T-helper 2 cell treated with Interferon-gamma antibody and Interleukin-4, amounts not matched to agents 100 ng/mL and 5 ng/mL, for 36 hours (primary cell): ENCODE measurements around the gene ADCY5. TPM values are rescaled to one million over a fixed set of nuclear protein-coding genes. Genes with fewer than 3 reads are reported as not detected.

Experiments
- intact Hi-C: fragments of 100-400 bp; cut with micrococcal nuclease; formaldehyde crosslinking; loops from one replicate; pipeline ENCODE4 v1.15.1; 2023
- total RNA-seq: library from RNA; stranded (reverse); gene quantifications from 2 replicates; pipeline ENCODE4 v1.2.3, GENCODE V29; 2022

The ADCY5 gene
- total RNA-seq, 1 donor from 2014 or later: not detected

- intact Hi-C loops: no loop called here
Observed at GRCh38 chr3:123388811-123389627, 59.9 kb downstream of the ADCY5 start.

DNA sequence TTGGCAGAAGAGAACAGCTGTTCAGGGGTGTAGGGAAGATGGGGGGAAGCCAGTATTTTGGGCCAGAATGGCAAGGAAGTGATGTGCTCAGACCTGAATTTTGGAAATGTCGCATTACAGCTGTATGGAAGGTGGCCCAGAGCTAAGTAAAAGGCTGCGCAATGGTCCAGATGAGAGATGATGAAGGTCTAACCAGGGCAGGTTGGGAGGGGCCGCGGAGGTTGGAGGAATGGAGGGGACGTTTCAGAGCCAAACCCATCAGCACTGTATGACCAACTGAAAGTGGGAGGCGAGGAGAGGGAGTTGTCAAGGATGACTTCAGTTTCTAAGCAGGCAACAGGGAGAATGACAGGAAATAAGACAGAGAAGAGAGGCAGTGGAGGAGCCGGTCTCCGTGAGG is 60.8 kb downstream of the ADCY5 start:
- intact Hi-C loops: no loop called here

- intact Hi-C loops: no loop called here
Observed at GRCh38 chr3:123387532-123387931, 61.4 kb downstream of the ADCY5 start.

DNA sequence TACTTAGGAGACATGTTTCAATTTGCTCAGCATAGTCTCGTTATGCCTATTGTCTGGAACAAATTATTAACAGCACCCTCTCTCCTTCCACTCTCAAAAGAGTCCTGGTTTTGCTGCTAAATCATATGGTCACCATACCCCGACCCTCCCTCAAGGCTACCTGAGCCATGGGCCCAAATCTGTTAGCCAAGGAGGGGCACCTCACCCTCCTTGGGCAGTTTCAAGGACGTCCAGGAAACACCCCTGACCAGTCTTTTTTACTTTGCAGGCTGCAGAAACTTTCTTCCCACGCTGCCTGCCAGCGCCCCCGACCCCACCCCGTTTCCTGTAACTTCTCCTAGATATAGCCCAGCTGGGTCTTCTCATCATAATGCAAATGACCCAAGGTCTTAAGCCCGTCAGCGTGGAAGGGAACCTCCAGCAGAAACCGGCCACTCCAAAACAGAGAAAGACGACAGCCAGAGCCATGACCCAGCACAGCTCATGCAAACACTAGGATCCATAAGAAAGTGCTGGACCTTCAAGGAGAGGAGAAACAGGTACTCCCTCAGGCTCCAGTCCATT is 62.3 kb downstream of the ADCY5 start:
- intact Hi-C loops: no loop called here

DNA sequence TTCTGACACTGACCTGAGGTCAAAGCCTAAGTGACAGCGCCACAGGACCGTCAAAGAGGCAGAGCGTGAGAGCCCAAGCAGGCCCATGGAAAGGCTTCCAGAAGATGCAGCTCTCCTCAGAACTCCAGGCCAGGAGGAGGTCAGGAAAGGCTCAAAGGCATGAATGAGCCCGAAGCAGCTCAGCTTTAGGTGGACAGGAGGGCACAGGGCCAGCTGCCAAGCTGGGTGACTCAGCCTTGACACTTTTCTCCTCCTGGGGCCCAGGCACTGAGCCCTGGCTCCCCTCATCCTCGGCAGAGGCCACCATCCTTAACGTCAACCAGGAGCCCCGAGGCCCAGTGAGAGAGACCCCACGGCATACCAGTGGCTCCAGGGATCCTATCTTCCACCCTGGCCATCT is 62.9 kb downstream of the ADCY5 start:
- intact Hi-C loops: no loop called here

DNA sequence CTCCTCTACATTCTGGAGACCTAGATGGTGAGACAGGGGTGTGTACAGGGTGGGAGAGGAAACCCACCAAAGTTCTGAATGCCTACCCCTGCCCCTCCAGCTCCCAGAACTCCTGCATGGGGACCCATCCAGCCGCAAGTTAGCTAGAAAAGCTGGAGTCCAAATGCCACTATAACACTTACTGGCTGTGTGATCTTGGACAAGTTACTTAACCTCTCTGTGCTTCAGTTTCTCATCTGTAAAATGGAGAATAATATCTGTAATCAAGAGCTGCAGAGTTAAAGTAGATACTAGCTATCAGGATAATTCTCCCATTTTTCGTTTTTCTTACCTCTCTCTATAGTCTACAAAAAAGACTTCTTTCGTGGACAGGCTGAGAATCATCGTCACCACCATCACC is 63.4 kb downstream of the ADCY5 start:
- intact Hi-C loops: no loop called here

DNA sequence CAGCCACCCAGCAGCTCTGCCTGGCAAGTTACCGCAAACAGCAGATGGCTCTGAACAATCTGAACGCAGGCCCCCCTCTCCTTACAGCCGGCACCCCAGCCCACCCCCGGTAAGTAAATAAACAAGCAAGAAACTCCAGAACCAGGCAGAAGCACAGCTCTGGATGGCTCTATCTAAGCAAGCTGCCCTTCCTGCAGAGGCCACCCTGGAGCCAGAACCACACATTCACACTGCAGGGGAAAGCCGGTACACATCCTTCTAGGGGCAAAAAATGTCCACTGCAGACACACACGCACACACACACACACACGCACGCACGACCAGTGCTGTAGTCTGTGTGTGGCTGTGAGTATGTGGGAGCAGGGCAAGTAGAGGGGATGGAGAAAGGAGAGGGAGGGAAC is 63.9 kb downstream of the ADCY5 start:
- intact Hi-C loops: no loop called here

DNA sequence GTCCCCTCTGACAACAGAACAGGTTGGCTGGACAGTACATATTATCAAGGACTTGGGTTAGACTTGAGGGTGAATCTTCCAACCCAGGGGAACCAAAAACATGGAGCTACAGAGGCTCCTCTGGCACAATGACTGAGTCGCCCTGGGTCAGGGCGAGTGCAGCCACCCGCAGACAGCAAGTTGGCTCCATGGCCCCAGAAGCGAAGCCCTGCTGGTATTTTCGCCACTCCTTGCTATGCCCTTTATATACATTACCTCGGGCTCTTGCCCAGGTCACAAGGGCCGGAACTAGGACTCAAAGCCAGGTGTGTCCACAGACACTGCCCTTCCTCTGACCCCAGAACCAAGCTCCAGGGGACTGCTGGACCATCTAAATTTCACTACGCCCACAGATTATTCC is 64.6 kb downstream of the ADCY5 start:
- intact Hi-C loops: no loop called here

DNA sequence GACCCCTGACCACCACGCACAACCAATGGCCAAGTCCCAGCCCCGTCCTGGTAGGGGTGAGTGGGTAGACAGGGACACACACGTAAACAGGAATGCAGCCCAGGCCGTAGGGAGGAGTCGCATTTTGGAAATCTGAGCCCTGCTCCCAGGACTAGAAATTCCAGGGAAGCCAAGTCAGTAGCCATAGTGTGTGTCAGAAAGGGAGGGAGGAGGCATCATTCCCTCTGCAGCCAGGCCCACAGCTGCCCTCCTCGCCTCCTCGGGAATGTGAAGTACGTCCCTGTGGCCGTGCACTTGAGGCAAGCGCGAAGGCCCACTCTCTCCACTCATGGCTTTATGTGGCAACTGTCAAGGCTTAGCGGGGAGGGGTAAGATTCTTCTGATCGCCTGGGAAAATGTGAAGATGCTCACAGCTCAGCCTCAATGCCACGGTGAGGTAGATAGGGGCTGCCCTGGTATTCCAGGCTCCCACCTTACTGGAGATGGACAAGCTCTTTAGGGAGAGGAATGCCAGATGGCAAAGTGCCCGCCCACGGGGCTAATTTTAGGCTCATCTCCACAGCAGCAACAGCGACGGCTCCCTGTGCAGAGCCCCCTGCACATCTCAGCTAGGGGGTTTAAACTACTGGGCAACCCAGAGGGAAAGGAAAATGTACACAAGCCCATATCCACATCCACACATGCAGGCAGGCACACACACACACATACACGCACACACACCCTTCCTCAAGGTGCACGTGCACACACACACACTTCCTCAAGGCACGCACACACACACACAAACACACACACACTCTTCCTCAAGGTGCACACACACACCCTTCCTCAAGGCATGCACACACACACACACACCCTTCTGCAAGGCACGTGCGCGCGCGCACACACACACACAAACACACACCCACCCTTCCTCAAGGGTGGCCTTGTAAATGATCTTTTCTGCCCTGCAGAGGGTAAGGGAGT is 65.5 kb downstream of the ADCY5 start:
- intact Hi-C loops: no loop called here

GRCh38 chr3:123380261-123380660 is 68.6 kb downstream of the ADCY5 start:
- intact Hi-C loops: no loop called here

DNA sequence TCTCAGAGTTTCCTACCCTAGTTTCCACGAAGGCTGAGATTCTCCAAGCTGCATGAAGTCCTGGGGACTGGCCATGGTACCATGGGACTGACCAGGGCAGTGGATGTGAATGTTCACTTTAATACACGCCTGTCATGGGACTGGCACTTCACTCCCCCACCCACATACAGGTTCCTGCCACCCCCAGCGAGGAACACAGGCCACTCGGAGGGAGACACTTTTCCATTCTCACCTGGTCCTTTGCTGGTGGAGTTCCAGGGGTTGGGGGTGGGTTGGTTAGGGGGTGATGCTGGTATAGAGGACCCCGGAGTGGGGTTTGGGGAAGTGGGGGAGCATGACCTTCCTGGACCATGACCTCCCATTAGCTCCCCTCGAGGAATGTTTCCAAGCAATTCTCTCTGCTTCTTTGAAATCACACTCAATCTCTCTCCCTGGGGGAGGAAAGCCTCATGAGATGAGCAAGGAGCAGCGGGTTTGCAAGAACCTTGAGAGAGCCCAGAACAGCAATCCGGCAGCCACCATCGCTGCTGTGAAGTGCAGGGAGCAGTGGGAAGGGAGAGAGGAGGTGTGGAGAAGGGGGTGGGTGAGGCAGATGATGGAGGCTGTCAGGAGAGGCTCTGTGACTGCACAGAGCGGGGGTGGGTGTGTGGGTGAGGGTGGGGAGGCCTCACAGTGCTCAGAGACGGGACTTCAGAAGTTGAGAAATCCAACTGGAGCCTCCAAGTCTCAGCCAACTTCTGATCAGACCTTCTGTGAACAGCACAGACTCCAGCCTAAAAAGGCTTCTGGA is 69.7 kb downstream of the ADCY5 start:
- intact Hi-C loops: no loop called here

GRCh38 chr3:123378409-123378915 is 70.4 kb downstream of the ADCY5 start:
- intact Hi-C loops: no loop called here

DNA sequence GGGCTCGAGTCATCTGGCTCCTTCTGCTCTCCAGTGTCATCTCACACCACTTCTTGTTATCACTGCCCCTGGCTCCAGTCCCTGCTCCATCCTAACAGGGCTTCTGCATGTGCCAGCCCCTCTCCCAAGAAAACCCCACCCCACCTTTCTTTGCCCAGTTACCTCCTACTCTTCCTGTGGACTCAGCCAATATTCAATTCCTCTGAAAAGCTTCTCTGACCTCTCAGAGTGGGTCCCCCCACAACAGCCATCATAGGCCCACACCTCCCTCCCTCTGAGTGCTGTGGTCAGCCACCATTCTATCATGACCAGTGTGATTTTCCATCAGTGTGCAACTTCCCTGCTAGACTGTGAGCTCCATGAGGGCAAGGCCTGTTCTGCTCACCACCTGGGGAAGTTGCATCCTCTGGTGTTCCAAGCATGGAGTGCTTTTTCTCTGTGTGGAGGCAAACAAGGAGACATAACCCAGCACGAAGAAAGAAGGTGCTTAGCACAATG is 71.6 kb downstream of the ADCY5 start:
- intact Hi-C loops: no loop called here

DNA sequence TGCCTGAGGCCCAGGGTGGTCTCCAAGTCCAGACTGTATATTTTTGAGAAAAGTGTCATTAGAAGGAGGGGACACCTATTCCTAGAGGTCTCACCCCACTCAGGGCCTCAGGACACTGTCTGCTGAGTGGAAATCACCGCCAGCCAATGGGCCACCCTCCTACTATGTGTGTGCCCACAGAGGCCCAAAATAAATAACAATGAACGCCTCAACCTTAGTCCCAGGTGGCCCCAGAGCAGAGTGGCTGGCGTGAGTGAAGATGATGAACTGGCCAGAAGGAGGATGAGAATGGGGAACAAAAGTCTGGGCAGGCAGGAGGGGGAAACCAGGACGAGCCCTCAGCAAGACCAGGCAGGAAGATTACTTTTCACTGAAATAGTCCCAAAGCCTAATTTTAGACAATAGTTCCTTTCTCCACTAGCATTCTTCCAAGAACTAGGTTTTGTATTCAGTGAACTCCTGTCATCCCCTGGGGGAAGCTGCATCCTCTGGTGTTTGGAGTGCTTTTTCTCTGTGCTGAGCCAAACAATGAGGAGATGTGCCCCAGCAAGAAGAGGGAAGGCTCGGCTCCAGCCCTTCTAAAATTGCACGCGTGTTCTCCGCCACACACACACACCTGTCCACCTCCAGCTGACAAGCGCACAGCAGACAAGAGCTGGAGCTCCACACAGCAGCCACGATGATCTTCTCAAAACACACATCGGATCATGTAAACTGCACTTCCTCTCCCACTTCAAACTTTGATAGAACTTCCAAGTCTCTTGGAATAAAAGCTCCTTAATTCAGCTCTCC is 72.2 kb downstream of the ADCY5 start:
- intact Hi-C loops: no loop called here

GRCh38 chr3:123375014-123375940 is 73.6 kb downstream of the ADCY5 start:
- intact Hi-C loops: no loop called here

DNA sequence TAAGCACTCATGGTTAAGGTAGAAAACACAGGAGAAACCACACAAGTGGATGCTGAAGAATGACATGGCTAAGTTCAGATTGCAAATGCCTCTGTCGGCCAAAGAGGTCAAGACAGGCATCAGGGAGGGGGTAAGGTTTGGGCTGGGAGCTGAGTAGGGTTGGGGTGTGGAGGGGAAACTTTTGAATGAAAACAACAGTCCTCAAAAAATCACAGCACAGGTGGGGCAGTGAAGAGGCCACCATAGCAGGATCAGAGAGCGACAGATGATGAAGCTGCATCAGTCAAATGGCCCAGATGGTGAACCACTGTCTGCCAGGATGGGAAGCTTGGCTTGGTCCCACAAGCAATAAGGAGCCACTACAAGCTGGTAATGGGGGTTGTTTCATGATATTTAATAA is 74.9 kb downstream of the ADCY5 start:
- intact Hi-C loops: no loop called here

DNA sequence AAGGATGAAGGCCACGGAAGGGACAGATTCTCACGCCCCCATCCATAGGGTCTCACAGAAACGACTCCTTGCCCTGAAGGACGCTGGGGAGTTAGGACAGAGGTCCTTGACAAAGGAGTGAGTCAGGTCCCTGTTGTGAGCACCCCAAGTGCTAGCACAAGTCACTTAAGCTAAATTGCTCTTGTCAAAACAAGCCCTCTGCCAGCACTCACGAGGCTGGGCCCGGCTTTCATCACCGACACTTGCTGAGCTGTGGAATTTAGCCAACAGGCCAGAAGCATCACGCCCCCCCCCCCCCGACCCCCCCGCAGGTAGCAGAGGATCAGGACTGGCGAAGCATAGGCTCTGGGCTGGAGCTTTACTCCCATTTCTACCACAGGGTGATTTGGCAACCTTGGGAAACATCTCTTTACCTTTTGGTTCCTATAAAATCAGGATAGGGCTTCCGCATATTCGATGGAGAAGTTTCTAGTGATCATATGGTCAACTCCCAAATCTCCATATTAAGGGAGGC is 75.4 kb downstream of the ADCY5 start:
- intact Hi-C loops: no loop called here

GRCh38 chr3:123372686-123373473 is 76.0 kb downstream of the ADCY5 start:
- intact Hi-C loops: no loop called here
